ENCODE data around the gene AGAP3. TPM values are rescaled to one million over a fixed set of nuclear protein-coding genes. Genes with fewer than 3 reads are reported as not detected.

The AGAP3 gene
- total RNA-seq, 1 donor from 2014 or later: 114 TPM

- H3K27me3 Mint-ChIP-seq: peaks cover 4% of the 10 kb centered on the region
- H3K36me3 Mint-ChIP-seq (ENCODE audit: insufficient read depth): no peaks in the 10 kb centered on the region
- no peaks in the 10 kb centered on the region for H3K9me3 Mint-ChIP-seq (ENCODE audit: low read depth)
- H3K4me1 Mint-ChIP-seq (ENCODE audit: low read depth): no peaks in the 10 kb centered on the region
- no peak overlapping the region for H3K4me3 Mint-ChIP-seq (ENCODE audit: low read depth)
- no peak for TF ChIP-seq CTCF (IDR thresholded peaks at IDR 0.05; ENCODE audit: unreplicated experiment)
- no peak overlapping the region for H3K27ac Mint-ChIP-seq
- no peak for DNase-seq (ENCODE audit: low spot score, unreplicated experiment)
Measured at GRCh38 chr7:151043959-151044358, 42.3 kb upstream of the AGAP3 start.

GRCh38 chr7:151045262-151045661, 41.0 kb upstream of the AGAP3 start:
- no peak overlapping the region for H3K27ac Mint-ChIP-seq
- TF ChIP-seq CTCF (IDR thresholded peaks at IDR 0.05; ENCODE audit: unreplicated experiment): no peak
- H3K4me3 Mint-ChIP-seq (ENCODE audit: low read depth): no peak overlapping the region
- no peaks in the 10 kb centered on the region for H3K9me3 Mint-ChIP-seq (ENCODE audit: low read depth)
- peaks cover 11% of the 10 kb centered on the region for H3K27me3 Mint-ChIP-seq
- H3K36me3 Mint-ChIP-seq (ENCODE audit: insufficient read depth): no peaks in the 10 kb centered on the region
- no peak for DNase-seq (ENCODE audit: low spot score, unreplicated experiment)
- H3K4me1 Mint-ChIP-seq (ENCODE audit: low read depth): no peaks in the 10 kb centered on the region

GRCh38 chr7:151045967-151046366, 40.3 kb upstream of the AGAP3 start:
- H3K36me3 Mint-ChIP-seq (ENCODE audit: insufficient read depth): no peaks in the 10 kb centered on the region
- TF ChIP-seq CTCF (IDR thresholded peaks at IDR 0.05; ENCODE audit: unreplicated experiment): no peak
- no peak overlapping the region for H3K4me3 Mint-ChIP-seq (ENCODE audit: low read depth)
- no peak for DNase-seq (ENCODE audit: low spot score, unreplicated experiment)
- no peaks in the 10 kb centered on the region for H3K9me3 Mint-ChIP-seq (ENCODE audit: low read depth)
- H3K4me1 Mint-ChIP-seq (ENCODE audit: low read depth): no peaks in the 10 kb centered on the region
- H3K27me3 Mint-ChIP-seq: peaks cover 15% of the 10 kb centered on the region
- H3K27ac Mint-ChIP-seq: no peak overlapping the region

GRCh38 chr7:151046603-151047573, 39.4 kb upstream of the AGAP3 start:
- Mint-ChIP-seq H3K27me3 (peaks cover 19% of the 10 kb centered on the region), H3K36me3 (ENCODE audit: insufficient read depth) (no peaks in the 10 kb centered on the region), H3K9me3 (ENCODE audit: low read depth) (no peaks in the 10 kb centered on the region), H3K27ac (peak overlapping the region; percentile 60), H3K4me3 (ENCODE audit: low read depth) (no peak overlapping the region), H3K4me1 (ENCODE audit: low read depth) (no peaks in the 10 kb centered on the region)
- no peak for TF ChIP-seq CTCF (IDR thresholded peaks at IDR 0.05; ENCODE audit: unreplicated experiment)
- no peak for DNase-seq (ENCODE audit: low spot score, unreplicated experiment)

- Mint-ChIP-seq H3K4me1 (ENCODE audit: low read depth) (no peaks in the 10 kb centered on the region), H3K4me3 (ENCODE audit: low read depth) (no peak within 1 kb of the TSS), H3K27me3 (peaks cover 23% of the 10 kb centered on the region), H3K9me3 (ENCODE audit: low read depth) (no peaks in the 10 kb centered on the region), H3K36me3 (ENCODE audit: insufficient read depth) (no peaks in the 10 kb centered on the region), H3K27ac (peak within 1 kb of the TSS; percentile 60)
- TF ChIP-seq CTCF (IDR thresholded peaks at IDR 0.05; ENCODE audit: unreplicated experiment): no peak
- DNase-seq (ENCODE audit: low spot score, unreplicated experiment): no peak
Measured at GRCh38 chr7:151047976-151048815, 38.1 kb upstream of the AGAP3 start, which contains the start of gene ASIC3. Gene ASIC3, plus strand, starts transcription at chr7:151048531. Its CDS starts 355 bp downstream, at chr7:151048886.
